Stimulated activated CD4-positive, alpha-beta T cell treated with anti-CD3 and anti-CD28 coated beads, Interleukin-1b, Interleukin-23, amount 100 ng/mL, for 48 hours (primary cell): ENCODE results near the gene SAMD4A.

ENCODE experiments used
- DNase-seq: peaks from one replicate; pipeline ENCODE4 v3.0.0-alpha.2; 2020

The SAMD4A gene

GRCh38 chr14:54566410-54567223 lies at the start of gene SAMD4A:
Gene SAMD4A, plus strand, starts transcription at chr14:54567128. Its CDS starts 789 bp downstream, at chr14:54567917.
- peak; percentile 62 for DNase-seq

- DNase-seq = no peak
These were observed 42.5 kb upstream of the SAMD4A start for GRCh38 chr14:54524410-54524809.

GRCh38 chr14:54528973-54529372 lies 38.0 kb upstream of the SAMD4A start:
- DNase-seq = no peak

GRCh38 chr14:54529811-54530210 lies 37.1 kb upstream of the SAMD4A start:
- DNase-seq = no peak

GRCh38 chr14:54532111-54533012 lies 34.6 kb upstream of the SAMD4A start:
- DNase-seq = no peak

GRCh38 chr14:54533100-54533499 lies 33.8 kb upstream of the SAMD4A start:
- no peak for DNase-seq

GRCh38 chr14:54535126-54535525 lies 31.8 kb upstream of the SAMD4A start:
- DNase-seq = no peak

- DNase-seq = no peak
These were observed 31.3 kb upstream of the SAMD4A start for GRCh38 chr14:54535646-54536045.

GRCh38 chr14:54537651-54538050 lies 29.3 kb upstream of the SAMD4A start:
- DNase-seq = no peak

- no peak for DNase-seq
These were observed 28.9 kb upstream of the SAMD4A start for GRCh38 chr14:54538055-54538454.

- no peak for DNase-seq
These were observed 19.3 kb upstream of the SAMD4A start for GRCh38 chr14:54547583-54547982.

GRCh38 chr14:54548491-54548890 lies 18.4 kb upstream of the SAMD4A start:
- no peak for DNase-seq

- no peak for DNase-seq
These were observed 17.1 kb upstream of the SAMD4A start for GRCh38 chr14:54549862-54550261.

- no peak for DNase-seq
These were observed 16.4 kb upstream of the SAMD4A start for GRCh38 chr14:54550514-54550913.

- no peak for DNase-seq
These were observed 12.5 kb upstream of the SAMD4A start for GRCh38 chr14:54554401-54554800.

- no peak for DNase-seq
These were observed 11.3 kb upstream of the SAMD4A start for GRCh38 chr14:54555651-54556050.

- DNase-seq = no peak
These were observed 10.4 kb upstream of the SAMD4A start for GRCh38 chr14:54556535-54556934.

GRCh38 chr14:54562334-54562733 lies 4.6 kb upstream of the SAMD4A start:
- no peak for DNase-seq

- no peak for DNase-seq
These were observed 2.7 kb upstream of the SAMD4A start for GRCh38 chr14:54564071-54564867.

- peak; percentile 59 for DNase-seq
These were observed 1.8 kb upstream of the SAMD4A start for GRCh38 chr14:54564868-54565784.

GRCh38 chr14:54565785-54566409 lies 1.0 kb upstream of the SAMD4A start:
- DNase-seq = peak; percentile 74
